Measurements from ENCODE around the gene IGLL5.

DNA sequence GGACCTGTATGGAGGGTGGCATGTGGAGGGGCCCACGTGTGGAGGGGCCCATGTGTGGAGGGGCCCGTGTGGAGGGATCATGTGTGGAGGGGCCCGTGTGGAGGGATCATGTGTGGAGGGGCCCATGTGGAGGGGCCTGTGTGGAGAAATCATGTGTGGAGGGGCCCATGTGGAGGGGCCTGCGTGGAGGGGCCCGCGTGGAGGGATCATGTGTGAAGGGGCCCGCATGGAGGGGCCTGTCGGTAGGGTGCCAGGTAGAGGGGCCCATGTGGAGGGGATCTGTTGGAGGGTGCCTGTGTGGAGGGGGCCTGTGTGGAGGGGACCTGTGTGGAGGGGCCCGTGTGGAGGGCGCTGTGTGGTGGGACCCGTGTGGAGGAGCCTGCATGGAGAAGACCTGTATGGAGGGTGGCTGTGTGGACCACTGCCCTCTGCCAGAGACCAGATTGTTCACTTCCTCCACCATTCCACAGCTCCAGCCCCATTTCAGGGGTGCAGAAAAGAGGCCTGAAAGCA lies 47.0 kb downstream of the IGLL5 start:
- TF ChIP-seq, protein P1, sequence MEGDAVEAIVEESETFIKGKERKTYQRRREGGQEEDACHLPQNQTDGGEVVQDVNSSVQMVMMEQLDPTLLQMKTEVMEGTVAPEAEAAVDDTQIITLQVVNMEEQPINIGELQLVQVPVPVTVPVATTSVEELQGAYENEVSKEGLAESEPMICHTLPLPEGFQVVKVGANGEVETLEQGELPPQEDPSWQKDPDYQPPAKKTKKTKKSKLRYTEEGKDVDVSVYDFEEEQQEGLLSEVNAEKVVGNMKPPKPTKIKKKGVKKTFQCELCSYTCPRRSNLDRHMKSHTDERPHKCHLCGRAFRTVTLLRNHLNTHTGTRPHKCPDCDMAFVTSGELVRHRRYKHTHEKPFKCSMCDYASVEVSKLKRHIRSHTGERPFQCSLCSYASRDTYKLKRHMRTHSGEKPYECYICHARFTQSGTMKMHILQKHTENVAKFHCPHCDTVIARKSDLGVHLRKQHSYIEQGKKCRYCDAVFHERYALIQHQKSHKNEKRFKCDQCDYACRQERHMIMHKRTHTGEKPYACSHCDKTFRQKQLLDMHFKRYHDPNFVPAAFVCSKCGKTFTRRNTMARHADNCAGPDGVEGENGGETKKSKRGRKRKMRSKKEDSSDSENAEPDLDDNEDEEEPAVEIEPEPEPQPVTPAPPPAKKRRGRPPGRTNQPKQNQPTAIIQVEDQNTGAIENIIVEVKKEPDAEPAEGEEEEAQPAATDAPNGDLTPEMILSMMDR (IDR thresholded peaks at IDR 0.05), result no peak
- TF ChIP-seq POLR2A (IDR thresholded peaks at IDR 0.05), result no peak

Measured in uterus (tissue), 2 donors.